GM12892 (cell line): ENCODE measurements around the gene RAB6A.

Experiments
- POLR2A ChIP-seq: IDR thresholded peaks from 2 replicates; pipeline ENCODE4 v1.6.1; 2011; ENCODE audit warnings: low read depth, low read length, control low read depth
- POLR2AphosphoS5 ChIP-seq: IDR thresholded peaks from 2 replicates; pipeline ENCODE4 v1.6.1; 2011; ENCODE audit warnings: low read depth, low read length, control low read depth

- TF ChIP-seq POLR2A = no peak
- TF ChIP-seq POLR2AphosphoS5 = no peak
Measured at GRCh38 chr11:73762732-73763131, 1.9 kb upstream of the RAB6A start.
